Measurements from ENCODE around the gene KRTAP21-3.

GRCh38 chr21:30668776-30669175 lies 49.8 kb downstream of the KRTAP21-3 start:
- TF ChIP-seq GATA2 (IDR thresholded peaks at IDR 0.05; ENCODE audit: low read depth, low read length) (no peak), GATA3 (IDR thresholded peaks at IDR 0.05; ENCODE audit: low read depth, low read length) (no peak)

Measured in SH-SY5Y (cell line).